ENCODE data around the gene SLC13A3. TPM values are rescaled to one million over a fixed set of nuclear protein-coding genes. Genes with fewer than 3 reads are reported as not detected.

SLC13A3 gene
- total RNA-seq, 1 donor from 2014 or later, result 0.90 TPM

- no peak for DNase-seq (ENCODE audit: low spot score)
- Mint-ChIP-seq H3K36me3 (ENCODE audit: low read depth, unreplicated experiment) (no peaks in the 10 kb centered on the region), H3K9me3 (ENCODE audit: unreplicated experiment) (no peaks in the 10 kb centered on the region), H3K27ac (ENCODE audit: unreplicated experiment) (no peak overlapping the region), H3K27me3 (ENCODE audit: unreplicated experiment) (no peaks in the 10 kb centered on the region), H3K4me1 (ENCODE audit: unreplicated experiment) (no peaks in the 10 kb centered on the region), H3K4me3 (ENCODE audit: unreplicated experiment) (no peak overlapping the region)
- TF ChIP-seq CTCF (IDR thresholded peaks at IDR 0.05; ENCODE audit: unreplicated experiment), result no peak
Observed at GRCh38 chr20:46663531-46663930, 12.3 kb upstream of the SLC13A3 start.

- no peaks in the 10 kb centered on the region for H3K9me3 Mint-ChIP-seq (ENCODE audit: unreplicated experiment)
- H3K4me3 Mint-ChIP-seq (ENCODE audit: unreplicated experiment), result no peak overlapping the region
- H3K4me1 Mint-ChIP-seq (ENCODE audit: unreplicated experiment), result no peaks in the 10 kb centered on the region
- no peak for DNase-seq (ENCODE audit: low spot score)
- H3K27ac Mint-ChIP-seq (ENCODE audit: unreplicated experiment), result no peak overlapping the region
- H3K27me3 Mint-ChIP-seq (ENCODE audit: unreplicated experiment), result no peaks in the 10 kb centered on the region
- no peaks in the 10 kb centered on the region for H3K36me3 Mint-ChIP-seq (ENCODE audit: low read depth, unreplicated experiment)
- TF ChIP-seq CTCF (IDR thresholded peaks at IDR 0.05; ENCODE audit: unreplicated experiment), result no peak
Observed at GRCh38 chr20:46661659-46662058, 10.4 kb upstream of the SLC13A3 start.

GRCh38 chr20:46660487-46660886 is 9.2 kb upstream of the SLC13A3 start:
- no peaks in the 10 kb centered on the region for H3K9me3 Mint-ChIP-seq (ENCODE audit: unreplicated experiment)
- no peaks in the 10 kb centered on the region for H3K4me1 Mint-ChIP-seq (ENCODE audit: unreplicated experiment)
- H3K36me3 Mint-ChIP-seq (ENCODE audit: low read depth, unreplicated experiment), result no peaks in the 10 kb centered on the region
- H3K4me3 Mint-ChIP-seq (ENCODE audit: unreplicated experiment), result no peak overlapping the region
- H3K27ac Mint-ChIP-seq (ENCODE audit: unreplicated experiment), result no peak overlapping the region
- DNase-seq (ENCODE audit: low spot score), result no peak
- TF ChIP-seq CTCF (IDR thresholded peaks at IDR 0.05; ENCODE audit: unreplicated experiment), result no peak
- no peaks in the 10 kb centered on the region for H3K27me3 Mint-ChIP-seq (ENCODE audit: unreplicated experiment)

GRCh38 chr20:46657618-46658017 is 6.4 kb upstream of the SLC13A3 start:
- Mint-ChIP-seq H3K27me3 (ENCODE audit: unreplicated experiment) (no peaks in the 10 kb centered on the region), H3K36me3 (ENCODE audit: low read depth, unreplicated experiment) (no peaks in the 10 kb centered on the region)

GRCh38 chr20:46657137-46657536 is 5.9 kb upstream of the SLC13A3 start:
- H3K9me3 Mint-ChIP-seq (ENCODE audit: unreplicated experiment), result no peaks in the 10 kb centered on the region
- H3K36me3 Mint-ChIP-seq (ENCODE audit: low read depth, unreplicated experiment), result no peaks in the 10 kb centered on the region
- no peak for TF ChIP-seq CTCF (IDR thresholded peaks at IDR 0.05; ENCODE audit: unreplicated experiment)
- no peak for DNase-seq (ENCODE audit: low spot score)
- no peaks in the 10 kb centered on the region for H3K4me1 Mint-ChIP-seq (ENCODE audit: unreplicated experiment)
- no peak overlapping the region for H3K27ac Mint-ChIP-seq (ENCODE audit: unreplicated experiment)
- H3K27me3 Mint-ChIP-seq (ENCODE audit: unreplicated experiment), result no peaks in the 10 kb centered on the region
- no peak overlapping the region for H3K4me3 Mint-ChIP-seq (ENCODE audit: unreplicated experiment)

More at GRCh38 chr20:46657618-46658017, 6.4 kb upstream of the SLC13A3 start:
- Mint-ChIP-seq H3K27ac (ENCODE audit: unreplicated experiment) (no peak overlapping the region), H3K4me3 (ENCODE audit: unreplicated experiment) (no peak overlapping the region), H3K9me3 (ENCODE audit: unreplicated experiment) (no peaks in the 10 kb centered on the region), H3K4me1 (ENCODE audit: unreplicated experiment) (no peaks in the 10 kb centered on the region)
- no peak for TF ChIP-seq CTCF (IDR thresholded peaks at IDR 0.05; ENCODE audit: unreplicated experiment)
- DNase-seq (ENCODE audit: low spot score), result no peak

Measured in endothelial cell (in vitro differentiated cells).